Measurements from ENCODE around the gene CAMK2N2.

The CAMK2N2 gene

GRCh38 chr3:184291738-184292445, 30.5 kb upstream of the CAMK2N2 start:
- no peak for TF ChIP-seq POLR2AphosphoS5 (IDR thresholded peaks at IDR 0.05; ENCODE audit: low read depth, low read length)
- TF ChIP-seq REST (IDR thresholded peaks at IDR 0.05; ENCODE audit: insufficient read depth in 1 of 2, low read depth in 2 of 2, low read length in 2 of 2) = no peak
- TF ChIP-seq TAF1 (IDR thresholded peaks at IDR 0.05; ENCODE audit: borderline replicate concordance, insufficient read depth, low read length) = no peak
- TF ChIP-seq FOXP2 (optimal IDR thresholded peaks at IDR 0.05; ENCODE audit: borderline replicate concordance, extremely low read depth, extremely low read length, insufficient read depth) = no peak
- no peak for TF ChIP-seq SIN3A (IDR thresholded peaks at IDR 0.05; ENCODE audit: borderline replicate concordance, insufficient read depth, low read length)

- TF ChIP-seq TAF1 (IDR thresholded peaks at IDR 0.05; ENCODE audit: borderline replicate concordance, insufficient read depth, low read length) = no peak
- no peak for TF ChIP-seq POLR2AphosphoS5 (IDR thresholded peaks at IDR 0.05; ENCODE audit: low read depth, low read length)
- no peak for TF ChIP-seq FOXP2 (optimal IDR thresholded peaks at IDR 0.05; ENCODE audit: borderline replicate concordance, extremely low read depth, extremely low read length, insufficient read depth)
- TF ChIP-seq SIN3A (IDR thresholded peaks at IDR 0.05; ENCODE audit: borderline replicate concordance, insufficient read depth, low read length) = no peak
- no peak for TF ChIP-seq REST (IDR thresholded peaks at IDR 0.05; ENCODE audit: insufficient read depth in 1 of 2, low read depth in 2 of 2, low read length in 2 of 2)
These were observed 29.8 kb upstream of the CAMK2N2 start for GRCh38 chr3:184291044-184291737.

- TF ChIP-seq POLR2AphosphoS5 (IDR thresholded peaks at IDR 0.05; ENCODE audit: low read depth, low read length) = no peak
- no peak for TF ChIP-seq SIN3A (IDR thresholded peaks at IDR 0.05; ENCODE audit: borderline replicate concordance, insufficient read depth, low read length)
- TF ChIP-seq FOXP2 (optimal IDR thresholded peaks at IDR 0.05; ENCODE audit: borderline replicate concordance, extremely low read depth, extremely low read length, insufficient read depth) = no peak
- TF ChIP-seq TAF1 (IDR thresholded peaks at IDR 0.05; ENCODE audit: borderline replicate concordance, insufficient read depth, low read length) = no peak
- TF ChIP-seq REST (IDR thresholded peaks at IDR 0.05; ENCODE audit: insufficient read depth in 1 of 2, low read depth in 2 of 2, low read length in 2 of 2) = no peak
These were observed 29.0 kb upstream of the CAMK2N2 start for GRCh38 chr3:184290331-184290730.

GRCh38 chr3:184289426-184289938, 28.1 kb upstream of the CAMK2N2 start:
- no peak for TF ChIP-seq TAF1 (IDR thresholded peaks at IDR 0.05; ENCODE audit: borderline replicate concordance, insufficient read depth, low read length)
- TF ChIP-seq FOXP2 (optimal IDR thresholded peaks at IDR 0.05; ENCODE audit: borderline replicate concordance, extremely low read depth, extremely low read length, insufficient read depth) = no peak
- no peak for TF ChIP-seq REST (IDR thresholded peaks at IDR 0.05; ENCODE audit: insufficient read depth in 1 of 2, low read depth in 2 of 2, low read length in 2 of 2)

Data from PFSK-1 (cell line).